Airway epithelial cell (primary cell): ENCODE data around the gene RRAGB. TPM values are rescaled to one million over a fixed set of nuclear protein-coding genes. Genes with fewer than 3 reads are reported as not detected.

Experiments
- total RNA-seq: library from RNA; depleted of rRNA; stranded (reverse); fragments of >200 nt; gene quantifications from 2 replicates; pipeline ENCODE4 v1.2.3, GENCODE V29; 2015

RRAGB gene
- total RNA-seq = 3.3 and 5.4 TPM in 2 replicates

GRCh38 chrX:55717521-55718497 is at the start of gene RRAGB:
TSS of gene RRAGB (plus strand) at chrX:55717749. CDS start at chrX:55718328, 579 bp downstream.

Other genes with a start within 250 kb of the RRAGB start
- 0.09 and 0.42 TPM in 2 replicates for gene USP51, start 227.9 kb upstream of the RRAGB start, total RNA-seq
- gene FOXR2, start 94.3 kb upstream of the RRAGB start, total RNA-seq = not detected in 2 replicates